Adrenal gland (tissue), 5 donors: ENCODE measurements around the gene FOXC2.

Source experiments
- CTCF ChIP-seq, 6 experiments: fragments of 450-650 bp in 4 of 6; fragments of 200-600 bp in 2 of 6; sonication (generic) in 1 of 6; IDR thresholded peaks; 1 replicate in 5 of 6; 2 replicates in 1 of 6; pipeline versions ENCODE4 v1.5.1 to v1.8.0; 2016 to 2021; ENCODE audit warnings: antibody characterized with exemption in 6 of 6, mild to moderate bottlenecking in 2 of 6, moderate library complexity in 1 of 6
- POLR2A ChIP-seq, 2 donors: fragments of 450-650 bp; IDR thresholded peaks; one replicate each; pipeline ENCODE4 v1.6.1; 2017; ENCODE audit warnings: antibody characterized with exemption in 2 of 2, mild to moderate bottlenecking in 2 of 2, moderate library complexity in 1 of 2
- donor health status: DM: no; HTN: no; CAD: no.

GRCh38 chr16:86602521-86602920, 35.9 kb downstream of the FOXC2 start:
- TF ChIP-seq POLR2A (IDR thresholded peaks at IDR 0.05) (no peak), CTCF (IDR thresholded peaks at IDR 0.05) (no peak)
